Keratinocyte (primary cell): Measurements from ENCODE around the gene C20orf141.

Experiments
- EZH2 ChIP-seq: IDR thresholded peaks from one replicate; pipeline ENCODE4 v1.6.1; 2012; ENCODE audit warnings: inconsistent platforms, mild to moderate bottlenecking, low read length, moderate library complexity
- TF ChIP-seq, protein P1 (sequence below), 3 experiments: IDR thresholded peaks in 1 of 3; conservative IDR thresholded peaks in 1 of 3; optimal IDR thresholded peaks in 1 of 3; 2 replicates in 2 of 3; 3 replicates in 1 of 3; pipeline versions ENCODE3 to v1.5.1; 2011; ENCODE audit warnings: low read length in 3 of 3, mild to moderate bottlenecking in 3 of 3, moderate library complexity in 2 of 3, control low read depth in 1 of 3, inconsistent platforms in 1 of 3; ENCODE audit not compliant: insufficient read depth in 2 of 3; ENCODE audit errors: extremely low read depth in 1 of 3

- TF ChIP-seq, protein P1, sequence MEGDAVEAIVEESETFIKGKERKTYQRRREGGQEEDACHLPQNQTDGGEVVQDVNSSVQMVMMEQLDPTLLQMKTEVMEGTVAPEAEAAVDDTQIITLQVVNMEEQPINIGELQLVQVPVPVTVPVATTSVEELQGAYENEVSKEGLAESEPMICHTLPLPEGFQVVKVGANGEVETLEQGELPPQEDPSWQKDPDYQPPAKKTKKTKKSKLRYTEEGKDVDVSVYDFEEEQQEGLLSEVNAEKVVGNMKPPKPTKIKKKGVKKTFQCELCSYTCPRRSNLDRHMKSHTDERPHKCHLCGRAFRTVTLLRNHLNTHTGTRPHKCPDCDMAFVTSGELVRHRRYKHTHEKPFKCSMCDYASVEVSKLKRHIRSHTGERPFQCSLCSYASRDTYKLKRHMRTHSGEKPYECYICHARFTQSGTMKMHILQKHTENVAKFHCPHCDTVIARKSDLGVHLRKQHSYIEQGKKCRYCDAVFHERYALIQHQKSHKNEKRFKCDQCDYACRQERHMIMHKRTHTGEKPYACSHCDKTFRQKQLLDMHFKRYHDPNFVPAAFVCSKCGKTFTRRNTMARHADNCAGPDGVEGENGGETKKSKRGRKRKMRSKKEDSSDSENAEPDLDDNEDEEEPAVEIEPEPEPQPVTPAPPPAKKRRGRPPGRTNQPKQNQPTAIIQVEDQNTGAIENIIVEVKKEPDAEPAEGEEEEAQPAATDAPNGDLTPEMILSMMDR (optimal IDR thresholded peaks at IDR 0.05 in 1 of 3, IDR thresholded peaks at IDR 0.05 in 1 of 3, conservative IDR thresholded peaks at IDR 0.05 in 1 of 3; ENCODE audit: extremely low read depth in 1 of 3, insufficient read depth in 2 of 3, low read length in 3 of 3), result no peak
- TF ChIP-seq EZH2, result no peak
Observed at GRCh38 chr20:2825761-2826160, 11.0 kb downstream of the C20orf141 start.
